GM18502 (cell line): Measurements from ENCODE around the gene GOLGA2.
A peak's percentile ranks its signal among the peaks of the same experiment; 100 is the strongest.
"Not testable (repeated sequence)": the region's sequence is repeated elsewhere in the genome, so short reads cannot be mapped to it uniquely, and the experiment has no call there.

Source experiments
- ATAC-seq: cut with Tn5 transposase; IDR thresholded peaks from one replicate; pipeline ENCODE4 v1.9.1; 2021; ENCODE audit warnings: mild to moderate bottlenecking; ENCODE audit not compliant: unreplicated experiment, poor library complexity

GOLGA2 gene

DNA sequence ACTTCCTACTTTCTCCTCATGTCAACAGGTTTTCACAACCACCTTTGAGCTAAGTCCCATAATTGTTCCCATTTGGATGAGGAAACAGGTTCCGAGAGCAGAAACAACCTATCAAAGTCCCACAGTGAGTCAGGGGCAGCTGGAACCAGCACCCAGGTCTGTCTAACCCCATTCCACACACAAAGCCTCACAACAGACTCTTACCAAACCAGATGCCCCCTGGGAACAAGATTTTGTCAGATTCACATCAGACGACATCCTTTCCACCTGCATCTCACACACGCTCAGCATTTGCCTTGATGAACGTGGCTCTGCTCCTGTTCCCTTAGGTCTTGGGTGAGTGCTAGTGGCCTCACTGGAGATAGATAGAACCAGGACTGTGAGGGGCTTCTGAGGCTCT is 17.3 kb upstream of the GOLGA2 start:
- ATAC-seq = no peak

DNA sequence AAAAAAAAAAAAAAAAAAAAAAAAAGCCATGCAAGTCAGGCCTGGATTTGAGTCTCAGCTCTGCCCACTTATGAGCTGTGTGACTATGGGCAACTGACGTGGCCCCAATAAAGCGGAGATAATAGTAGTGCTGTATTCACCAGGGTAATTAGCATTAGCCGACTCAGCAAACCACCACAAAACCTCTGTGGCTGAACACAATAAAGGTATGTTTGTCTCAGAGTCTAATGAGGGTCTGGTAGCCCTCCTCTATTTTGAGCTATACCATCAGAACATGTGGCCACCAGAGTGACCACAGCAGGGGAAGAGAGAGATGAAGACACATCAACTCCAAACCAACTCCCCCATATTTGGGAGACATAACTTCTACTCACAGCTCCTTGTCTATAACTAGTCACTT is 16.2 kb upstream of the GOLGA2 start:
- no peak for ATAC-seq

GRCh38 chr9:128288273-128289004 is 12.6 kb upstream of the GOLGA2 start:
- no peak for ATAC-seq

GRCh38 chr9:128286440-128286839 is 10.6 kb upstream of the GOLGA2 start:
- ATAC-seq = no peak

DNA sequence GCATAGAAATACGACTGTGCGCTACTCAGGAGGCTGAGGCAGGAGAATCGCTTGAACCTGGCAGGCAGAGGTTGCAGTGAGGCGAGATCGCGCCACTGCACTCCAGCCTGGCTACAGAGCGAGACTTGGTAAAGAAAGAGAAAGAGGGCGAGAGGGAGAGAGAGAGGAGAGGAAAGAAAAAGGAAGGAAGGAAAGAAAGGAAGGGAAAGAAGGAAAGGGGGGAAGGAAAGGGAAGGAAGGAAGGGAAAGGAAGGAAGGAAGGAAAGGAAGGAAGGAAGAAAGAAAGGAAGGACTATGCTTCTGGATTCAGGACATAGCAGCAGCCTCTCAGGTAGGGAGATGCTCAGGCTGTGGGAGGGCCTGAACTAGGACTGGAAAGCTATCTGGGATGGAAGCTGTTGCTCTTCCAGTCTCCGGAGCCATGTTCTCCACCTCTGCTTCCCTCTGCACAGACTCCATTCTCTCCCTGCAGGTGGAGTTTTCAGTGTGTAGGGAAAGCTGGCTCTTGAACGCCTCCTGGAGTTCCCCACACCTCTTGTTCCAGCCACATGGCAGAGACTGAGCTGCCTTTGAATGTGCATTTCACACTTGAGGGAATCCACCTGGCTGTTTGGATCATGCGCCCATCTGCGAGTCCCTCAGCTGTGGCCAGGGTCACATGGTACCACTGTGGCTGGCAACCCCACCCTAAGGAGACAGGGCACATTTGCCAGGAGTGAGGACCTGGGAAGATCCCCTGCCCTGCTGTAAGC is 9.4 kb upstream of the GOLGA2 start:
- ATAC-seq = no peak

- no peak for ATAC-seq
Measured at GRCh38 chr9:128282500-128282899, 6.7 kb upstream of the GOLGA2 start.

DNA sequence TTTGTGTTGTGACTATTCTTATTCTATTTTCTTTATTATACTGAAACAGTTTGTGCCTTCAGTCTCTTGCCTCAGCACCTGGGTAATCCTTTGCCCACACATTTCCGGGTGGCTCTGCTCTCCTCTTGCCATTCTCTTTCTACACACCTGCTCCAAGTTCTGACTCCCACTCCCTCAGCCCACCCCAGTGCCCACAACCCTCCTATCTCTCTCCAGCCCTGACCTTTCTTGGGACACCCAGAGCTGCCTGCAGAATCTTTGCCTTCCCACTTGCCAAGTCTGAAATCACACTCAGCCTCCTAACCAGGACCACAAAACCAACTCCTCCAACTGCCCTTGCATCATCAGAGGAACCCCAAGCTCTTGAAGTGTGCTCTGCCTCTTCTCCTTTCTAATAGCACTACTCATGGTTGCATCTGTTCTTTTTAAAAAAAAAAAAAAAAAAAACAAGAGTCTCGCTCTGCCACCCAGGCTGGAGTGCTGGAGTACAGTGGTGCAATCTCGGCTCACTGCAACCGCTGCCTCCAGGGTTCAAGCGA is 4.3 kb upstream of the GOLGA2 start:
- no peak for ATAC-seq

- ATAC-seq = not testable (repeated sequence)
Measured at GRCh38 chr9:128279088-128280073, 3.6 kb upstream of the GOLGA2 start.

- no peak for ATAC-seq
Measured at GRCh38 chr9:128276574-128277270, 915 bp upstream of the GOLGA2 start.

- ATAC-seq = peak; percentile 97
Measured at GRCh38 chr9:128276008-128276573, 284 bp upstream of the GOLGA2 start, which contains the start of gene SWI5. Gene SWI5, plus strand, starts transcription at chr9:128276276.

DNA sequence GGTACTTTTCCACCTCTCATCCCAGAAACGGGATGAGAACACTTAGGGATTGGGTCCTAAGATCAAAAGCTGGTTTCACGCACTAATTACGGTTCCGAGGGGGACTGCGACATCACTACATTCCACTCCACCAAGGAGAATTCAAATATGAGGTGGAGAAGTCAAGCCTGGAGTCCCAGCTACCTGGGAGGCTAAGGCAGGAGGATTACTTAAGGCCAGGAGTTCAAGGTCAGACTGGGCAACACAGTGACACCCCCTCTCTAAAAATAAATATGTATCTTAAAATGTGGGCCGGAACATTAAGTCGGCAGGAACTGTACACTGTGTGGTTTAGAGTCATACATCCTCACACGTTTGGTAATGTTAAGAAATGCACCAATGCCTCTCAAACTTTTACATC is 1.6 kb downstream of the GOLGA2 start:
- ATAC-seq = no peak

GRCh38 chr9:128271512-128271911 is 4.3 kb downstream of the GOLGA2 start:
- ATAC-seq = no peak

DNA sequence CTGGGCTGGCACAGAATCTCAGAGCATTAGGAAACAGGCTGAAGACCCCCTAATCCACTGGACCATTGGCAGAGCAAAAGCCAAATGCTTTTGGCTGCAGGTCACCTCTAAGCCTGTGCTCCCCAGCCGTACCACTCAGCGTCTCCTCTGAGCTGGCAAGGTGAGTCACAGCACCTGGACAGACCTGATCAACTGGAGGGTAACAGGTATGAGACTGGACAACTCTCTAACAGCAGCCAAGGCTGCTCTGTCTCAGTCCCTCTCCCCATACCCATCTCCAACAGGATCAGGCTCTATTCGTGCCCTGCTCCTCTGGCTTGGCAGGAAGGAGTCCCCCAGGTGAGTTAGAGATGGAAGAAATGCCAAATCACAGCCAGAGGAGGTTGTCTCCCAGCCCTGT is 4.7 kb downstream of the GOLGA2 start:
- no peak for ATAC-seq

DNA sequence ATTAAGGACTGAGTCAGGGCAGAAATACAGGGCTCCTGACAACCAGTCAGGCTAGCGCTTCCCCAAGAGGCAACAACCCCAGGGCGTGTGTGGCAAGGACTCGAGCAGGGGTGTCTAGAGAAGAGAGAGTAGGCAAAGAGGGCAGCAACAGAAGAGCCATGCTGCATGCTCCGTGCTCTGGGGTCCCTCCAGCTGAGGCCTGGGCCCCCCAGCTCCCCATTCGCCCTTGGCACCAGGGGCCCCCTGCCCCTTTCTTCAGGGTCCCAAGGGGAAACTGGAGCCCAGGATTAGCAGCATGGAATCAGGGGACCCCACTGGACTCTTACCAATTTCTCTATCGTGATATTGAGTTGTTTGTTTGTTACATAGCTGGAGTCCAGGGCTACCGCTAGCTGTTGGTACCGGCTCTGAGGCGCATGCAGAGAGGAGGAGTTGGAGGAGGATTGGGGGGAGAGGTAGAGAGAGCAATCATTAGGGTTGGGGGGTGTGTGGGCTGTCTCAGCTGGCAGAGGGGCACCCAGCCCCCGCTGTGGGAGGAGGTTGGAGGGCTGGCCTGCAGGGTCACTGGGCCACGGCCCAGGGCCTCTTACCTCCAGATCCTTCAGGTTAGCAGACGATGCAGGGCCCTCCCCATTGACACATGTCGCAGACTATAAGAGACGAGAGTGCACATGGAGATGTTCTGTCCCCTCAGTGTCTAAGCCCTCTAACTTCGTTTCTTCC is 8.8 kb downstream of the GOLGA2 start:
- ATAC-seq = no peak

DNA sequence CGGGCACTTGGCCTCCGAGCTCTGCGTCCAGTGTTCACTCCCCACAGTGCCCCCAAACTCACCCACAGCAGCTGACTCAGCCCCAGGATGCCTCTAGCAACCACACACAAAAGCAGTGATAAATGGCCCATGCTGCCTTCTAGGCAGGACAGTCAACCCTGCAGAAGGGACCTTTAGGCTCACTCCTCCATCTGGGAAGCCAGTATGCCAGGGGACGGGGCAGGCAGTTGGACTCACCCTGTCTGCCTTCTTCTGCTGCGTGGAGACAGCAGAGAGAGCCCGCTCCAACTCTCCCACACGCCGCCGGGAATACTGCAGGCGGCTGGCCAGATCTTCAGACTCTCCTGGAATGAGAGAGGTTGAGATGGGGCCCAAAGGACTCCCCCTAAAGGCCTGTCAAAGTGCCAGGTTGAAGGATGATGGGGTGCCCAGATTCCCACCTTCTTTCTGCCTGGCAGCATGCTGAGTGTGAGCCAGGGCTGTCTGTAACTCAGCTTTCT is 10.4 kb downstream of the GOLGA2 start:
- ATAC-seq = no peak

DNA sequence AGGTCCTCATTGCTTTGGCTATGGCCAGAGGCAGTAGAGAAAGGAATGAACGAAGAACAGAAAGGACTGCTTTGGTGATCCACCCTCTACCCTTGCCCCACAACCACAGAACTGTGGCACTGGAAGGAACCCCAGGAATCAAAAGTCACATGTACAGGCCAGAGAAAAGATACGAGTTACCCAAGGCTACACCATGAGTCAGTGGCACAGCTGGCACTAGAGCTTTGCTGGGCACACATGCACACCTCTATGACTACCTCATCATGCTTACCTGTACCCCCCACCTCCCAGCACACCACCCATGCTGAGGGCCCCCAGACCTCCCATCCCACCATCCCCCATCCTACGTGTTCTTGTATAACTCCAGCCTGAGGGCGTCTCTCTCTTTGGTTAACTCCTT is 13.1 kb downstream of the GOLGA2 start:
- no peak for ATAC-seq

DNA sequence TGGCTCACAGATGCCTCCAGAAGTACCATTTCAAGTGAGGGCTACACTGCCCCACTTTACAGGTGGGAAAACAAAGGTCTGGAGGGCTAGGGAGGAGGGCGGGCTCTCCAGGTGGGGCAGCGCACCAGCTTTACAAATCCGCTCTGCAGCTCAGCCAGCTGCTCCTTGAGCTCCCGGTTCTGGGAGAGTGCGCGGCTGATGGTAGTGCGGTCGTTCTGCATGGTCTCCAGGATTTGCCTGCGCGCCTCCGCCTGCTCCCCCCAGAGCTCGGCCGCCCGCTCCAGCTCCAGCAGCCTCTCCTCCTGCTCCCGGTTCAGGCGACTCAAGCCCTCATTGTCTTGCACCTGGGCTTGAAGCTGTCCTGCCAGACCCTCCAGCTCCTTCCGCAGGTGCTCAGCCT is 15.5 kb downstream of the GOLGA2 start:
- ATAC-seq = no peak

DNA sequence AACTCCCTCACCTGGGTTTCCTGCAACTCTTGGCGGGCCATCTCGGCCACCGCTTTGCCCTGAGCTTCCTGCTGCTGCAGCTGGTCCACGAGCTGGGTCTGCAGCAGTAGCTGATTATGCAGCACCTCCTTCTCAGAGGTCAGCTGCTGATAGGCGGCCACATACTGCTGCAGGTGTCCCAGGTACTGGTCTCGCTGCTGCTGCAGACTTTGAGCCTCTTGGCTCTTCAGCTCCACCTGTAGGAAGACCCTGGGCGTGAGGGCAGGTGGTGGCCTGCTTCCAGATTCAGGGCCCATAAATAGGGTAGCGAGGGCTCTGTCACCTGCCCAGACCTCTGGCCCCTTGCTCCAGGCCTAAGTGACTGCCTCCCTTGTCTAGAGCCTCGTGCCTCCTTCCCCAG is 16.7 kb downstream of the GOLGA2 start:
- no peak for ATAC-seq

GRCh38 chr9:128258326-128258725 is 17.5 kb downstream of the GOLGA2 start:
- ATAC-seq = no peak
